ENCODE data around the gene TNNI2.

DNA sequence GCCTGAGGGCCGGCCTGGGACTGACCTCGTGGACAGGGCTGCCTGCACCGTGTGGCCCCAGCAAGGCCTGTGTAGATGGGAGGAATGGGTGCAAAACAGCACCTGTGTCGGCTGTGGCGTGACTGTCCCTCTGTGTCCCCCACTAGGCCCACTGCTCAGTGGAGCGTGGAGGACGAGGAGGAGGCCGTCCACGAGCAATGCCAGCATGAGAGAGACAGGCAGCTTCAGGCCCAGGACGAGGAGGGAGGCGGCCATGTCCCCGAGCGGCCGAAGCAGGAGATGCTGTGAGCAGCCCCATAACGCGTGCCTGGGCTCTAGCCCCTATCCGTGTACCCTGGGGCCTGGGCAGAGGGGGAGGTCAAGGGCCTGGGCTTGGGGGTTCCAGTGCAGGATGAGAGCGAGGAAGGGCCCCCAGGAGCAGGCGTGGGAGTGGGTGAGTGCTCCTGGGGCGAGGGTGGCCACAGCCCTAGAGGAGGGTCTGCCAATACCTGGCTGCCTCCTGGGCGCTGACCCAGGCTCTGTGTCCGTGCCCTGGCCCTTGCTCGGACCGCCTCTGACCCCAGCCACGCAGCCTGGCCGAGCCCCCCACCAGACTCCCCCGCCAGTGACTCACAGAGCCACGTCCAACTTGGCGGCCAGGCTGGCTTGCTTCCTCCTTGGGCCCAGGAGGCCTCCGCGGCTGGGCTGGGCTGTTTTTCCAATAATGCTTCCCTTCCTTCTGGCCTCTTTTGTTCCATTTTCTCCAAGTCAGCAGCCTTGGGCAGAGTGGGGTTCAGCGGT is 41.4 kb downstream of the TNNI2 start:
- TF ChIP-seq, protein P1, sequence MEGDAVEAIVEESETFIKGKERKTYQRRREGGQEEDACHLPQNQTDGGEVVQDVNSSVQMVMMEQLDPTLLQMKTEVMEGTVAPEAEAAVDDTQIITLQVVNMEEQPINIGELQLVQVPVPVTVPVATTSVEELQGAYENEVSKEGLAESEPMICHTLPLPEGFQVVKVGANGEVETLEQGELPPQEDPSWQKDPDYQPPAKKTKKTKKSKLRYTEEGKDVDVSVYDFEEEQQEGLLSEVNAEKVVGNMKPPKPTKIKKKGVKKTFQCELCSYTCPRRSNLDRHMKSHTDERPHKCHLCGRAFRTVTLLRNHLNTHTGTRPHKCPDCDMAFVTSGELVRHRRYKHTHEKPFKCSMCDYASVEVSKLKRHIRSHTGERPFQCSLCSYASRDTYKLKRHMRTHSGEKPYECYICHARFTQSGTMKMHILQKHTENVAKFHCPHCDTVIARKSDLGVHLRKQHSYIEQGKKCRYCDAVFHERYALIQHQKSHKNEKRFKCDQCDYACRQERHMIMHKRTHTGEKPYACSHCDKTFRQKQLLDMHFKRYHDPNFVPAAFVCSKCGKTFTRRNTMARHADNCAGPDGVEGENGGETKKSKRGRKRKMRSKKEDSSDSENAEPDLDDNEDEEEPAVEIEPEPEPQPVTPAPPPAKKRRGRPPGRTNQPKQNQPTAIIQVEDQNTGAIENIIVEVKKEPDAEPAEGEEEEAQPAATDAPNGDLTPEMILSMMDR (IDR thresholded peaks at IDR 0.05): no peak
- TF ChIP-seq POLR2A (IDR thresholded peaks at IDR 0.05): no peak
